K562 (cell line): ENCODE measurements around the gene EFNA2. TPM values are rescaled to one million over a fixed set of nuclear protein-coding genes. Genes with fewer than 3 reads are reported as not detected.
A peak's percentile ranks its signal among the peaks of the same experiment; 100 is the strongest.

ENCODE experiments used
- ARHGAP35 ChIP-seq: fragments of 450-650 bp; IDR thresholded peaks from 2 replicates; pipeline ENCODE4 v1.6.1; 2018; ENCODE audit not compliant: partially characterized antibody
- BRF1 ChIP-seq: IDR thresholded peaks from 3 replicates; pipeline ENCODE4 v1.6.1; 2011; ENCODE audit warnings: borderline replicate concordance, mild to moderate bottlenecking; ENCODE audit not compliant: insufficient read length; ENCODE audit errors: extremely low read depth
- CREB3 ChIP-seq: fragments of 450-650 bp; conservative IDR thresholded peaks from 2 replicates; pipeline ENCODE4 v1.6.1; 2016; ENCODE audit warnings: missing genetic modification characterization, low read depth, mild to moderate bottlenecking, missing compliant biosample characterization, moderate library complexity
- CSDE1 ChIP-seq, 2 experiments: fragments of 450-650 bp; IDR thresholded peaks; 2 replicates each; pipeline ENCODE4 v1.6.1; 2016; ENCODE audit warnings: mild to moderate bottlenecking in 1 of 2
- DMBX1 ChIP-seq: fragments of 250-450 bp; sonication (Bioruptor Pico); IDR thresholded peaks from 2 replicates; pipeline ENCODE4 v1.8.0; 2022; ENCODE audit warnings: inconsistent platforms, mild to moderate bottlenecking, moderate library complexity, borderline replicate concordance
- ETV6 ChIP-seq, 3 experiments: fragments of 150-350 bp in 1 of 3; sonication (generic) in 1 of 3; formaldehyde crosslinking in 1 of 3; IDR thresholded peaks; 2 replicates each; pipeline versions ENCODE4 v1.6.1 to v1.8.0; 2014 to 2022; ENCODE audit warnings: borderline replicate concordance in 2 of 3, low read depth in 2 of 3, antibody characterized with exemption in 1 of 3, low read length in 1 of 3, mild to moderate bottlenecking in 1 of 3, missing genetic modification reagents in 1 of 3
- GABPA ChIP-seq: fragments of 200-800 bp; sonication (Bioruptor generic); conservative IDR thresholded peaks from 2 replicates; pipeline ENCODE4 v1.6.1; 2016; ENCODE audit warnings: low read depth, missing genetic modification characterization, missing compliant biosample characterization
- HDAC1 ChIP-seq, 2 experiments: fragments of 450-650 bp; IDR thresholded peaks; 2 replicates each; pipeline ENCODE4 v1.6.1; 2016 to 2017; ENCODE audit warnings: inconsistent platforms in 1 of 2, mild to moderate bottlenecking in 1 of 2, moderate library complexity in 1 of 2
- HEY1 ChIP-seq: fragments of 250-450 bp; sonication (Bioruptor Pico); IDR thresholded peaks from 2 replicates; pipeline ENCODE4 v1.5.0; 2020; ENCODE audit warnings: mild to moderate bottlenecking, moderate library complexity, borderline replicate concordance
- MCM2 ChIP-seq: fragments of 450-650 bp; IDR thresholded peaks from 2 replicates; pipeline ENCODE4 v1.6.1; 2017; ENCODE audit warnings: low read depth, mild to moderate bottlenecking
- MLX ChIP-seq, 2 experiments: fragments of 450-650 bp in 1 of 2; sonication (generic) in 1 of 2; formaldehyde crosslinking; conservative IDR thresholded peaks; 2 replicates each; pipeline versions ENCODE4 v1.4.0 to v1.8.1; 2020 to 2022; ENCODE audit warnings: mild to moderate bottlenecking in 1 of 2, missing genetic modification reagents in 1 of 2
- NFXL1 ChIP-seq: fragments of 450-650 bp; formaldehyde crosslinking; IDR thresholded peaks from 2 replicates; pipeline ENCODE4 v1.4.0; 2021; ENCODE audit warnings: mild to moderate bottlenecking
- PHTF2 ChIP-seq: fragments of 250-450 bp; sonication (Bioruptor Pico); IDR thresholded peaks from 2 replicates; pipeline ENCODE4 v1.5.0; 2021; ENCODE audit warnings: mild to moderate bottlenecking
- RBM34 ChIP-seq: fragments of 200-400 bp; formaldehyde crosslinking; IDR thresholded peaks from 2 replicates; pipeline ENCODE4 v1.6.1; 2018; ENCODE audit warnings: low read length, borderline replicate concordance; ENCODE audit not compliant: insufficient read depth
- RUNX1 ChIP-seq: sonication (generic); IDR thresholded peaks from 2 replicates; pipeline ENCODE4 v1.6.1; 2016; ENCODE audit warnings: antibody characterized with exemption, low read depth
- SIN3A ChIP-seq, 2 experiments: fragments of 150-350 bp in 1 of 2; IDR thresholded peaks; 2 replicates each; pipeline ENCODE4 v1.6.1; 2011 to 2016; ENCODE audit warnings: borderline replicate concordance in 2 of 2, low read depth in 2 of 2, low read length in 2 of 2, mild to moderate bottlenecking in 2 of 2, moderate library complexity in 2 of 2; ENCODE audit not compliant: control insufficient read depth in 1 of 2
- SIX5 ChIP-seq, 2 experiments: IDR thresholded peaks; 2 replicates each; pipeline ENCODE4 v1.6.1; 2011; ENCODE audit warnings: low read length in 2 of 2, borderline replicate concordance in 1 of 2, low read depth in 1 of 2, mild to moderate bottlenecking in 1 of 2, moderate library complexity in 1 of 2; ENCODE audit not compliant: insufficient read depth in 1 of 2
- SNAPC5 ChIP-seq: fragments of 250-450 bp; sonication (Bioruptor Pico); IDR thresholded peaks from 2 replicates; pipeline ENCODE4 v1.8.0; 2021; ENCODE audit warnings: moderate library complexity, mild to moderate bottlenecking, inconsistent platforms
- TAL1 ChIP-seq: fragments of 450-650 bp; IDR thresholded peaks from 2 replicates; pipeline ENCODE4 v1.6.1; 2016; ENCODE audit warnings: mild to moderate bottlenecking
- YBX1 ChIP-seq: fragments of 450-650 bp; IDR thresholded peaks from 2 replicates; pipeline ENCODE4 v1.7.1; 2016; ENCODE audit warnings: mild to moderate bottlenecking
- ZBTB26 ChIP-seq: fragments of 450-650 bp; formaldehyde crosslinking; IDR thresholded peaks from 2 replicates; pipeline ENCODE4 v1.4.0; 2022; ENCODE audit warnings: missing genetic modification characterization
- ZNF124 ChIP-seq: sonication (generic); formaldehyde crosslinking; IDR thresholded peaks from 2 replicates; pipeline ENCODE4 v1.8.1; 2022; ENCODE audit warnings: missing genetic modification reagents
- ZNF280A ChIP-seq: fragments of 450-650 bp; IDR thresholded peaks from 2 replicates; pipeline ENCODE4 v1.6.1; 2018; ENCODE audit warnings: mild to moderate bottlenecking, low read depth; ENCODE audit not compliant: partially characterized antibody
- polyA plus RNA-seq, 8 experiments: library from polyadenylated mRNA; depleted of rRNA in 4 of 8; stranded (reverse) in 5 of 8; unstranded in 3 of 8; fragments of >200 nt; fragmentation: Nextera tagmentation in 2 of 8; fragmentation: Illumina TruSeq in 1 of 8; extraction: Ambion mirVana in 2 of 8; extraction: Trizol in 1 of 8; gene quantifications; 2 replicates each; pipeline versions ENCODE4 v1.2.1 to v1.2.3, GENCODE V29; 2011 to 2014; ENCODE audit warnings: inconsistent platforms in 1 of 8, missing spikeins in 1 of 8
- total RNA-seq, 7 experiments: library from RNA; depleted of rRNA in 6 of 7; stranded (reverse); fragments of >200 nt in 6 of 7; fragmentation: Illumina TruSeq in 2 of 7; extraction: Trizol in 2 of 7; gene quantifications; 2 replicates each; pipeline versions ENCODE4 v1.2.1 to v1.2.3, GENCODE V29; 2011 to 2021; ENCODE audit warnings: low replicate concordance in 1 of 7

Gene EFNA2
- total and polyA plus RNA-seq, 9 of the 15 experiments (the other 6 are each of a cell fraction or from before 2014, with no cell fraction given), result 0.11 to 0.44 (median 0.15) TPM; not detected in 6

- TF ChIP-seq GABPA (tag) (no peak), YBX1 (no peak), SIX5 (IDR thresholded peaks at IDR 0.05; ENCODE audit: borderline replicate concordance in 1 of 2, insufficient read depth in 1 of 2, low read depth in 1 of 2, low read length in 2 of 2) (no peak), PHTF2 (CRISPR knock-in tag) (no peak), SNAPC5 (no peak), ETV6 (IDR thresholded peaks at IDR 0.05; ENCODE audit: borderline replicate concordance in 1 of 2, low read depth in 2 of 2, low read length in 1 of 2) (no peak), ETV6 (CRISPR knock-in tag; IDR thresholded peaks at IDR 0.05; ENCODE audit: borderline replicate concordance) (no peak), CREB3 (tag) (no peak), ZBTB26 (CRISPR knock-in tag) (no peak), DMBX1 (CRISPR knock-in tag) (peak; percentile 40; the same call in 1 of the 2 replicates), MLX (CRISPR knock-in tag; conservative IDR thresholded peaks at IDR 0.05) (no peak), ZNF280A (no peak), SIN3A (IDR thresholded peaks at IDR 0.05; ENCODE audit: borderline replicate concordance in 2 of 2, control insufficient read depth in 1 of 2, low read depth in 2 of 2, low read length in 2 of 2) (peak in 1 of 2 experiments; percentile 62; a peak in 3 of 4 replicates), ARHGAP35 (no peak), HEY1 (CRISPR knock-in tag) (no peak), MCM2 (no peak), TAL1 (no peak), HDAC1 (IDR thresholded peaks at IDR 0.05) (peak in 1 of 2 experiments; percentile 59; a peak in 2 of 4 replicates), BRF1 (no peak), RUNX1 (no peak), ZNF124 (CRISPR knock-in tag) (no peak), CSDE1 (IDR thresholded peaks at IDR 0.05) (no peak), RBM34 (no peak), NFXL1 (CRISPR knock-in tag) (no peak)
Measured at GRCh38 chr19:1248786-1249297, 36.8 kb upstream of the EFNA2 start (continued).
